IMR-90 (cell line): Measurements from ENCODE around the gene PHACTR2. TPM values are rescaled to one million over a fixed set of nuclear protein-coding genes. Genes with fewer than 3 reads are reported as not detected.

Experiments
- ATAC-seq: fragments of 200-7000 bp; cut with Tn5 transposase; 2 replicates; pipeline ENCODE4 v1.9.1; 2020; ENCODE audit warnings: low read depth, mild to moderate bottlenecking, moderate library complexity
- BruUV-seq: library from RNA; stranded (reverse); fragments of 400-500 nt; replicated peaks from 2 replicates; lab custom pipeline; 2021; lab: Mats Ljungman, UMichigan
- CTCF ChIA-PET: fragments of 300-600 bp; formaldehyde crosslinking; extraction: SDS; loops from one replicate; lab custom pipeline; 2021; ENCODE audit warnings: antibody characterized with exemption; lab: Yijun Ruan, JAX
- POLR2A ChIA-PET: fragments of 300-600 bp; sonication (Branson Sonifier 250); formaldehyde crosslinking; loops from one replicate; lab custom pipeline; 2022; ENCODE audit warnings: antibody characterized with exemption; ENCODE audit not compliant: unreplicated experiment; lab: Charles Lee
- DNase-seq: peaks from one replicate; pipeline ENCODE4 v3.0.0; 2013
- H2AFZ ChIP-seq: replicated peaks from 2 replicates; pipeline ENCODE3; 2013; ENCODE audit warnings: low read length, mild to moderate bottlenecking; ENCODE audit not compliant: poor library complexity
- H2AK5ac ChIP-seq: 2 replicates; pipeline ENCODE4 v1.6.1; 2013; ENCODE audit warnings: low read depth, low read length, inconsistent platforms
- H2AK9ac ChIP-seq: replicated peaks from 2 replicates; pipeline ENCODE3; 2013; ENCODE audit warnings: mild to moderate bottlenecking, low read depth, low read length, moderate library complexity; ENCODE audit not compliant: poor library complexity
- H2BK120ac ChIP-seq: 2 replicates; pipeline ENCODE4 v1.6.1; 2013; ENCODE audit warnings: low read depth, low read length, inconsistent platforms
- H2BK15ac ChIP-seq: 3 replicates; pipeline ENCODE4 v1.6.1; 2013; ENCODE audit warnings: low read depth, low read length, inconsistent platforms
- H2BK20ac ChIP-seq: 2 replicates; pipeline ENCODE4 v1.6.1; 2013; ENCODE audit warnings: low read depth, mild to moderate bottlenecking, inconsistent platforms, low read length, moderate library complexity
- H2BK5ac ChIP-seq: 2 replicates; pipeline ENCODE4 v1.6.1; 2013; ENCODE audit warnings: mild to moderate bottlenecking, low read depth, low read length, inconsistent platforms; ENCODE audit not compliant: poor library complexity, severe bottlenecking
- H3K14ac ChIP-seq: replicated peaks from 2 replicates; pipeline ENCODE4 v1.6.1; 2013; ENCODE audit warnings: low read depth, low read length, inconsistent platforms
- H3K18ac ChIP-seq: 2 replicates; pipeline ENCODE4 v1.6.1; 2013; ENCODE audit warnings: low read depth, low read length, control low read depth
- H3K23ac ChIP-seq: 2 replicates; pipeline ENCODE4 v1.6.1; 2013; ENCODE audit warnings: low read depth, low read length, inconsistent platforms
- H3K27ac ChIP-seq: 2 replicates; pipeline ENCODE4 v1.5.1; 2013; ENCODE audit warnings: mild to moderate bottlenecking, control low read depth, low read length; ENCODE audit not compliant: insufficient read depth
- H3K27me3 ChIP-seq: 2 replicates; pipeline ENCODE4 v1.6.1; 2013; ENCODE audit warnings: low read length; ENCODE audit not compliant: control insufficient read depth, insufficient read depth
- H3K36me3 ChIP-seq: 2 replicates; pipeline ENCODE4 v1.6.1; 2013; ENCODE audit warnings: low read length, mixed read lengths; ENCODE audit not compliant: control insufficient read depth, insufficient read depth
- H3K4ac ChIP-seq: 2 replicates; pipeline ENCODE4 v1.6.1; 2013; ENCODE audit warnings: low read depth, low read length, inconsistent platforms
- H3K4me1 ChIP-seq: 2 replicates; pipeline ENCODE4 v1.6.1; 2013; ENCODE audit warnings: low read length, mixed read lengths; ENCODE audit not compliant: control insufficient read depth, insufficient read depth
- H3K4me2 ChIP-seq: 2 replicates; pipeline ENCODE4 v1.6.1; 2013; ENCODE audit warnings: low read depth, mild to moderate bottlenecking, control low read depth, low read length, moderate library complexity
- H3K4me3 ChIP-seq: 2 replicates; pipeline ENCODE4 v1.5.1; 2013; ENCODE audit warnings: low read depth, mild to moderate bottlenecking, control low read depth, low read length, moderate library complexity; ENCODE audit not compliant: insufficient read depth
- H3K56ac ChIP-seq: 2 replicates; pipeline ENCODE4 v1.6.1; 2013; ENCODE audit warnings: low read length, inconsistent platforms; ENCODE audit not compliant: insufficient read depth; ENCODE audit errors: extremely low read depth
- H3K79me1 ChIP-seq, 2 experiments: 2 replicates each; pipeline ENCODE4 v1.6.1; 2013; ENCODE audit warnings: low read length in 2 of 2, inconsistent platforms in 1 of 2, low read depth in 1 of 2
- H3K9ac ChIP-seq: 2 replicates; pipeline ENCODE4 v1.6.1; 2013; ENCODE audit warnings: low read depth, low read length, control low read depth
- H3K9me1 ChIP-seq: 2 replicates; pipeline ENCODE4 v1.6.1; 2013; ENCODE audit warnings: low read length, inconsistent platforms; ENCODE audit not compliant: insufficient read depth
- H3K9me3 ChIP-seq: 2 replicates; pipeline ENCODE4 v1.6.1; 2013; ENCODE audit warnings: low read length; ENCODE audit not compliant: control insufficient read depth, insufficient read depth
- H4K20me1 ChIP-seq: 2 replicates; pipeline ENCODE4 v1.6.1; 2013; ENCODE audit warnings: low read length, inconsistent platforms; ENCODE audit not compliant: insufficient read depth
- H4K5ac ChIP-seq: 2 replicates; pipeline ENCODE4 v1.6.1; 2013; ENCODE audit warnings: mild to moderate bottlenecking, low read depth, low read length, control low read depth
- H4K8ac ChIP-seq, 2 experiments: 2 replicates each; pipeline ENCODE4 v1.6.1; 2013; ENCODE audit warnings: low read depth in 2 of 2, low read length in 2 of 2, control low read depth in 1 of 2, inconsistent platforms in 1 of 2
- H4K91ac ChIP-seq: 2 replicates; pipeline ENCODE4 v1.6.1; 2013; ENCODE audit warnings: low read depth, low read length, inconsistent platforms; ENCODE audit not compliant: insufficient read depth
- BHLHE40 ChIP-seq: fragments of 150-350 bp; IDR thresholded peaks from 2 replicates; pipeline ENCODE4 v1.6.1; 2016; ENCODE audit warnings: mild to moderate bottlenecking, low read depth, low read length
- CEBPB ChIP-seq: IDR thresholded peaks from 2 replicates; pipeline ENCODE4 v1.6.1; 2012; ENCODE audit warnings: low read depth, low read length, improper control_type of control experiment
- CHD1 ChIP-seq: IDR thresholded peaks from 2 replicates; pipeline ENCODE4 v1.6.1; 2012; ENCODE audit warnings: low read depth, low read length, improper control_type of control experiment
- ELK1 ChIP-seq: fragments of 150-350 bp; IDR thresholded peaks from 2 replicates; pipeline ENCODE4 v1.6.1; 2016; ENCODE audit warnings: low read depth, mild to moderate bottlenecking, low read length, moderate library complexity, borderline replicate concordance
- FOS ChIP-seq: fragments of 150-350 bp; IDR thresholded peaks from 2 replicates; pipeline ENCODE4 v1.6.1; 2016; ENCODE audit warnings: low read depth, low read length
- MAFK ChIP-seq: IDR thresholded peaks from 2 replicates; pipeline ENCODE4 v1.6.1; 2012; ENCODE audit warnings: low read depth, low read length, improper control_type of control experiment
- MAZ ChIP-seq: IDR thresholded peaks from 2 replicates; pipeline ENCODE4 v1.6.1; 2012; ENCODE audit warnings: low read depth, mild to moderate bottlenecking, low read length, improper control_type of control experiment, moderate library complexity, borderline replicate concordance
- MXI1 ChIP-seq: IDR thresholded peaks from 2 replicates; pipeline ENCODE4 v1.6.1; 2012; ENCODE audit warnings: low read depth, mild to moderate bottlenecking, low read length, moderate library complexity, borderline replicate concordance
- NFE2L2 ChIP-seq: fragments of 150-350 bp; IDR thresholded peaks from 2 replicates; pipeline ENCODE4 v1.6.1; 2016; ENCODE audit warnings: low read depth, mild to moderate bottlenecking, low read length
- POLR2A ChIP-seq: IDR thresholded peaks from 2 replicates; pipeline ENCODE4 v1.6.1; 2012; ENCODE audit warnings: mild to moderate bottlenecking, low read depth, low read length
- RAD21 ChIP-seq: IDR thresholded peaks from 2 replicates; pipeline ENCODE4 v1.6.1; 2012; ENCODE audit warnings: low read length, improper control_type of control experiment
- RCOR1 ChIP-seq: IDR thresholded peaks from 2 replicates; pipeline ENCODE4 v1.6.1; 2012; ENCODE audit warnings: mild to moderate bottlenecking, low read length, improper control_type of control experiment; ENCODE audit not compliant: insufficient replicate concordance
- RFX5 ChIP-seq: IDR thresholded peaks from 2 replicates; pipeline ENCODE4 v1.8.0; 2012; ENCODE audit warnings: low read depth, mild to moderate bottlenecking, low read length, moderate library complexity
- SMC3 ChIP-seq: fragments of 150-350 bp; IDR thresholded peaks from 2 replicates; pipeline ENCODE4 v1.6.1; 2016; ENCODE audit warnings: low read depth, mild to moderate bottlenecking, antibody characterized with exemption, low read length, moderate library complexity
- USF2 ChIP-seq: fragments of 150-350 bp; IDR thresholded peaks from 2 replicates; pipeline ENCODE4 v1.6.1; 2017; ENCODE audit warnings: mild to moderate bottlenecking, antibody characterized with exemption, low read length, low read depth
- WGBS, 2 experiments: methylation state at CpG; one replicate each; pipeline versions ENCODE4 v1.1.5 to v1.1.7; 2013; ENCODE audit warnings: missing lambda C conversion rate in 2 of 2; ENCODE audit not compliant: insufficient read length in 1 of 2; ENCODE audit errors: extremely low coverage in 2 of 2; 5-methylcytosine and 5-hydroxymethylcytosine counted together
- dilution Hi-C: fragments of 300-500 bp; cut with HindIII; formaldehyde crosslinking; loops from one replicate; pipeline ENCODE4 v1.14.3; 2018; ENCODE audit warnings: low sequenced_read_pairs; ENCODE audit not compliant: unreplicated experiment
- in situ Hi-C: fragments of 300-500 bp; cut with MboI; formaldehyde crosslinking; loops from 3 replicates; pipeline ENCODE4 v1.14.3; 2019; ENCODE audit warnings: low sequenced_read_pairs, inconsistent platforms, mixed read lengths
- intact Hi-C: fragments of 100-400 bp; cut with micrococcal nuclease; formaldehyde crosslinking; loops from 2 replicates; pipeline ENCODE4 v1.10.0; 2022
- polyA plus RNA-seq, 3 experiments: library from polyadenylated mRNA; depleted of rRNA; stranded (reverse); fragments of >200 nt; gene quantifications; 2 replicates each; pipeline ENCODE4 v1.2.3, GENCODE V29; 2012; ENCODE audit warnings: low replicate concordance in 1 of 3
- total RNA-seq: library from RNA; depleted of rRNA; stranded (reverse); fragments of >200 nt; gene quantifications from 2 replicates; pipeline ENCODE4 v1.2.3, GENCODE V29; 2012
- TF ChIP-seq, protein P1 (sequence below): conservative IDR thresholded peaks from 2 replicates; pipeline ENCODE4 v1.5.1; 2012; ENCODE audit warnings: mild to moderate bottlenecking, low read depth, low read length, improper control_type of control experiment

The PHACTR2 gene
- total and polyA plus RNA-seq, 2 of the 4 experiments (the other 2 are of a cell fraction), result 14.5 to 74.2 TPM

DNA sequence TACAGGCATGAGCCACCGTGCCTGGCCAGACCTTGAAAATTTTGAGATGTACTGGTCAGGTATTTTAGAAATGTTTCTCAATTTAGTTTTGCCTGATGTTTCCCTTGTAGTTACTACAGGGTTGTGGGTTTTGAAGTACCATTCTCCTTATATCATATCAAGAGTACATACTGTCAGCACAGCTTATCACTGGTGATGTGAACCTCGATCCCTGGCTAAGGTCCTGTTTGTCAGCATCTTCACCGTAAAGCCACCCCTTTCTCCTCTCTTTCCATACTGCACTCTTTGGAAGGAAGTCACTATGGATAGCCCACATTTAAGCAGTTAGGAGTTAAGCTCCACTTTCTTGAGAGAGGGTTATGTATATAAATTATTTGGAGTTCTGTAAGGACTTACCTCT lies 27.8 kb downstream of the PHACTR2 start:
- TF ChIP-seq NFE2L2 (no peak), CEBPB (no peak), RAD21 (no peak), BHLHE40 (no peak), MXI1 (no peak), SMC3 (no peak), POLR2A (no peak), ELK1 (no peak), CHD1 (no peak), RCOR1 (no peak), FOS (no peak), RFX5 (no peak), MAFK (no peak), USF2 (no peak), MAZ (no peak)
- TF ChIP-seq, protein P1, sequence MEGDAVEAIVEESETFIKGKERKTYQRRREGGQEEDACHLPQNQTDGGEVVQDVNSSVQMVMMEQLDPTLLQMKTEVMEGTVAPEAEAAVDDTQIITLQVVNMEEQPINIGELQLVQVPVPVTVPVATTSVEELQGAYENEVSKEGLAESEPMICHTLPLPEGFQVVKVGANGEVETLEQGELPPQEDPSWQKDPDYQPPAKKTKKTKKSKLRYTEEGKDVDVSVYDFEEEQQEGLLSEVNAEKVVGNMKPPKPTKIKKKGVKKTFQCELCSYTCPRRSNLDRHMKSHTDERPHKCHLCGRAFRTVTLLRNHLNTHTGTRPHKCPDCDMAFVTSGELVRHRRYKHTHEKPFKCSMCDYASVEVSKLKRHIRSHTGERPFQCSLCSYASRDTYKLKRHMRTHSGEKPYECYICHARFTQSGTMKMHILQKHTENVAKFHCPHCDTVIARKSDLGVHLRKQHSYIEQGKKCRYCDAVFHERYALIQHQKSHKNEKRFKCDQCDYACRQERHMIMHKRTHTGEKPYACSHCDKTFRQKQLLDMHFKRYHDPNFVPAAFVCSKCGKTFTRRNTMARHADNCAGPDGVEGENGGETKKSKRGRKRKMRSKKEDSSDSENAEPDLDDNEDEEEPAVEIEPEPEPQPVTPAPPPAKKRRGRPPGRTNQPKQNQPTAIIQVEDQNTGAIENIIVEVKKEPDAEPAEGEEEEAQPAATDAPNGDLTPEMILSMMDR, result no peak
- no peak overlapping the region for H2BK5ac ChIP-seq
- no CpG with 5 or more reads among the region's 3 CpGs for WGBS, 2 experiments
- peaks cover 33 to 73% of the 10 kb centered on the region in 2 experiments for H3K79me1 ChIP-seq
- no peak overlapping the region for H3K18ac ChIP-seq
- in situ Hi-C loops (no loop called here), intact Hi-C loops (no loop called here), dilution Hi-C loops (no loop called here)
- no peak overlapping the region; a peak in 1 of 4 replicates for H4K8ac ChIP-seq
- no peak overlapping the region for H2AFZ ChIP-seq
- peaks cover 22% of the 10 kb centered on the region; the same call in 1 of the 2 replicates for H4K20me1 ChIP-seq
- no TSS peak for BruUV-seq
- no peak overlapping the region for H3K27ac ChIP-seq
- H3K56ac ChIP-seq, result no peak overlapping the region
- POLR2A ChIA-PET, result no interaction called here
- no peak overlapping the region for H4K5ac ChIP-seq
- peak overlapping the region; percentile 47; the same call in 1 of the 2 replicates for H3K14ac ChIP-seq
- H2AK9ac ChIP-seq, result no peak overlapping the region
- DNase-seq (no peak), ATAC-seq (no peak)
- H3K4ac ChIP-seq, result no peak overlapping the region
- no peak overlapping the region for H3K9ac ChIP-seq
- 0 out of 2 replicates have a peak overlapping the region, but pooled peaks have one; percentile 65 for H2AK5ac ChIP-seq
- H3K23ac ChIP-seq, result no peak overlapping the region
- peaks cover 3% of the 10 kb centered on the region; the same call in 1 of the 2 replicates for H3K36me3 ChIP-seq
- H3K9me3 ChIP-seq, result peaks cover 3% of the 10 kb centered on the region; the same call in 1 of the 2 replicates
- H3K27me3 ChIP-seq, result no peaks in the 10 kb centered on the region
- no peak overlapping the region for H2BK15ac ChIP-seq
- peaks cover 6% of the 10 kb centered on the region; the same call in 1 of the 2 replicates for H3K4me1 ChIP-seq
- no peak overlapping the region for H3K4me2 ChIP-seq
- 0 out of 2 replicates have a peak, but pooled peaks cover 4% of the 10 kb centered on the region for H3K9me1 ChIP-seq
- no peak overlapping the region for H2BK120ac ChIP-seq
- no peak overlapping the region for H2BK20ac ChIP-seq
- no peak overlapping the region for H3K4me3 ChIP-seq
- CTCF ChIA-PET, result no interaction called here
- no peak overlapping the region for H4K91ac ChIP-seq
